GM12874 (cell line): ENCODE results near the gene ASXL2.

ENCODE experiments used
- CTCF ChIP-seq: IDR thresholded peaks from 2 replicates; pipeline ENCODE4 v1.5.1; 2011; ENCODE audit warnings: low read depth, mild to moderate bottlenecking, control low read depth, low read length, moderate library complexity; ENCODE audit not compliant: insufficient read depth

The ASXL2 gene

DNA sequence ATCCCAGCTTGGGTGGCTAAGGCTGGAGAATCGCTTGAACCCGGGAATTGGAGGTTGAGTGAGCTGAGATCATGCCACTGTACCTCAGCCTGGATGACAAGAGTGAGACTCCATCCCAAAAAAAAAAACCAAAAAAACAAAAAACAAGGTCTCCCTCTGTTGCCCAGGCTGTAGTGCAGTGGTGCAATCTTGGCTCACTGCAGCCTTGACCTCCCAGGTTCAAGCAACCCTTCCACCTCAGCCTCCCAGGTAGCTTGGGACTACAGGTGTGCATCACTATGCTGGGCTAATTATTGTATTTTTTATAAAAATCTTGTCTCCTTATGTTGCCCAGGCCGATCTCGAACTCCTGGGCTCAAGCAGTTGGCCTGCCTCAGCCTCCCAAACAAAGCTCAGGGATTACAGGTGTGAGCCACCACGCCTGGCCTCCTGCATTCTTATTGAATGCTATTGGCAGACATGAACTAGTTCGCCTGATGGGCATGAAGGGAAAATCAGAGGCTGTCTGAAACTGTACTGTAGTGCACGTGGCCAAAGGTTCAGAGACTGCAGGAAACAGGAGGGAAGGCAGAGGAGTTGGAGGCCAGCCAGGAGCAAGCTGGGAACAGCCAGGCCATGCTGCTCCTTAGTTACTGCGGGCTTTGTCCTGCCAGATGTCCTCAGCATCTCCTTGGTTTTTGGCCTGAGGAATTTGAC is 16.0 kb upstream of the ASXL2 start:
- TF ChIP-seq CTCF = no peak

- TF ChIP-seq CTCF = no peak
These were observed 13.4 kb upstream of the ASXL2 start for GRCh38 chr2:25891672-25892071.

DNA sequence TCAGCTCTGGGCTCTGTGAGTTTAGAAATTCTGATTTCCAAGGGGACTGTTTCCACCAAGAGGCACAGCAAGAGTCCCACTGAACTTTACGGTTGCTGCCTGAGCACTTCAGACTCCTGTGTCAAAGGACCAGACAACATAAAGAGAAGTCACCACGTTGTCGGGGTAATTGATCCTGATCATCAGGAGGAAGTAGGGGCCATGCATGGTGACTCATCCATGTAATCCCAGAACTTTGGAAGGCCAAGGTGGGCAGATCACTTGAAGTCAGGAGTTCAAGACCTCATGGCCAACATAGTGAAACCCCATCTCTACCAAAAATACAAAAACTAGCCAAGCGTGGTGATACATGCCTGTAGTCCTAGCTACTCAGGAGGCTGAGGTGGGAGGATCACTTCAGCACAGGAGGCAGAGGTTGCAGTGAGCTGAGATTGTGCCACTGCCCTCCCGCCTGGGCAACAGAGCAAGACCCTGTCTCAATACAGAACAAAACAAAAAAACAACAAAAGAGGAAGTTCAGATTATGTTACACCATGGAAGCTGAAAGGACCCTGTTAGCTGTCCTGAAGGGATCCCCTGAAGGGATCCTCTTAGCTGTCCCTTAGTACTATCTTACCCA is 9.4 kb upstream of the ASXL2 start:
- TF ChIP-seq CTCF = no peak

GRCh38 chr2:25885933-25886332 is 7.6 kb upstream of the ASXL2 start:
- TF ChIP-seq CTCF = no peak

GRCh38 chr2:25881764-25882163 is 3.5 kb upstream of the ASXL2 start:
- TF ChIP-seq CTCF = no peak

DNA sequence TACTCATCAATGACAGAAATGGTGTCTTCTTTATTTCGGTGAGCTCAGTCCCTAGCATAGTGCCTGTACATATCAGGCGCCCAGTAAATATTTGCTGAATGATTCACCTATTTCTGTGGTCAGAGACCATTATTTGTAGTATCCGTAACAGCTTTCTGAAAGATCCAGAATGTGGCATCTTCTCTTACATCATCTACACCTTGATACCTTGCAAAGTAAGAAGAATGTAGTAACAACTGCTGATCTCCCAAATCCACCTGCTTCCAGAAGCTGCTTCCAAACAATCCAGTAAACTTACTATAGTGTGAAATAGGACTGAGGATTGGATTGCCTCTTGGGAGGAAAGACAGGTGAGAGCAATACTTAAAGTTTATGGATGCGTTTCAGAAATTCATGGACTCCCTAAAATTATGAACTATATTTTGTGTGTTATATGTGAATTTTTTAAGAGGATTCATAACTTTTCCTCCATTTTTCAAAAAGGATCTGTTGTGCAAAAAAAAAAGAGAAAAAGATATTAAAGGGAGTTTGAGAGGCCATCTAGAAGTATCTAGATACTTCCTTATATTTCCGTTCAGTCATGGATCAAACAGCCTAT is 945 bp upstream of the ASXL2 start:
- no peak for TF ChIP-seq CTCF

DNA sequence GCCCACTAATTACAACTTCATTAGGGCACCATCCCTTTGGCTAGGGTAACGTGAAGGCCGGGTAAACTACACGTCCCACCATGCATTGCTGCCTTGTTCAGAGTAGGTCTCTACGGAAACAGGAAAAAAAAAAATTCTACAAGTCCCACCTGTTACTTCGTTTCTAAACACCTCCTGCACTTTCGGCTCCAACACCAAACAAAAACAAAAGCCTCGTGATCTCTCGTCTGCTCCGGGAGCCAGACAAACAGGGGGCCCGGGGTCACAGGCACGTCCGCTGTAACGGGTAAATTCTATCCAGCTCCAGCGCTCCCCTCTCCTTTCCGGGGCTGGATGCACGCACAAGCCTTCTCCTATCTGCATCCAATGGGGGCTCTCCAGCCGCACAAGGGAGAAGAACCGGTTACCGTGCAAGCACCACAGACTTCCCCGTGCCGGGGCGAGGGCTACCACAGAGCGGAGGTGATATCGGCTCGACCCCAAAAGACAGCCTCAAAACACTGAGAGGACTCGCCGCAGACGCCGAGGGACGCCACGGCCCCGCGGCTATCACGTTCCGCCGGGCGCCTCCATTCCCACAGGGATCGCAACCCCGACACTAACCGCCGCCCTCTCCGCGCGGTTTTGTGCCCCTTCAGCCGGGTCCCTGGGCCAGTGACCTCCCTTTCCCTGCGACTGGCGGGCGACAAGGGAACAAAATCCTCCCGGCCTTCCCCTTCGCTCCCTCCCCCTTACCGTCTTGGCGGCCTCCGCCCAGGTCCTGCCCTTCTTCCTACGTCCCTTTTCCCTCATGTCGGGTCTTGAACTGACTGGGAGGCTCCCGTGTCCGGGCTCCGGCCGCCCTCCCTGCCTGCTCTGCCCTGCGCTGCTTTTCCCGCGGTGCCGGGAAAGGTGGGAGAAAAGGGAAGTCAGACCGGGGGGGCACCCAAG is 591 bp downstream of the ASXL2 start:
- TF ChIP-seq CTCF = no peak
